K562 (cell line): ENCODE measurements around the gene SLC7A14. TPM values are rescaled to one million over a fixed set of nuclear protein-coding genes. Genes with fewer than 3 reads are reported as not detected.

ENCODE experiments used
- ARHGAP35 ChIP-seq: fragments of 450-650 bp; IDR thresholded peaks from 2 replicates; pipeline ENCODE4 v1.6.1; 2018; ENCODE audit not compliant: partially characterized antibody
- BACH1 ChIP-seq: fragments of 200-800 bp; sonication (Bioruptor generic); IDR thresholded peaks from 2 replicates; pipeline ENCODE4 v1.6.1; 2016; ENCODE audit warnings: missing genetic modification characterization, missing compliant biosample characterization
- BMI1 ChIP-seq: fragments of 150-350 bp; IDR thresholded peaks from 2 replicates; pipeline ENCODE4 v1.6.1; 2014; ENCODE audit warnings: low read length
- CBFB ChIP-seq: sonication (generic); formaldehyde crosslinking; IDR thresholded peaks from 2 replicates; pipeline ENCODE4 v1.4.0; 2020; ENCODE audit warnings: mild to moderate bottlenecking, missing genetic modification reagents
- CHD4 ChIP-seq: fragments of 200-600 bp; sonication (generic); IDR thresholded peaks from 3 replicates; pipeline ENCODE4 v1.6.1; 2012; ENCODE audit warnings: low read depth, mild to moderate bottlenecking, mixed read lengths, low read length, inconsistent platforms; ENCODE audit not compliant: insufficient read depth, insufficient replicate concordance, poor library complexity, severe bottlenecking
- CREB1 ChIP-seq, 2 experiments: sonication (generic) in 1 of 2; formaldehyde crosslinking in 1 of 2; IDR thresholded peaks; 2 replicates each; pipeline versions ENCODE4 v1.6.1 to v1.8.0; 2012 to 2022; ENCODE audit warnings: inconsistent platforms in 1 of 2, mild to moderate bottlenecking in 1 of 2, missing genetic modification reagents in 1 of 2, moderate library complexity in 1 of 2
- FOS ChIP-seq: IDR thresholded peaks from 3 replicates; pipeline ENCODE4 v1.6.1; 2011; ENCODE audit not compliant: insufficient read length; ENCODE audit errors: extremely low read depth
- FOXM1 ChIP-seq, 2 experiments: fragments of 450-650 bp in 1 of 2; sonication (generic) in 1 of 2; formaldehyde crosslinking in 1 of 2; IDR thresholded peaks; 2 replicates each; pipeline versions ENCODE4 v1.6.1 to v1.9.0; 2017 to 2022; ENCODE audit warnings: low read depth in 2 of 2, mild to moderate bottlenecking in 2 of 2, missing genetic modification reagents in 1 of 2, moderate library complexity in 1 of 2
- ILK ChIP-seq: fragments of 450-650 bp; IDR thresholded peaks from 2 replicates; pipeline ENCODE4 v1.6.1; 2016; ENCODE audit warnings: missing genetic modification characterization, low read depth, mild to moderate bottlenecking, missing compliant biosample characterization, moderate library complexity, borderline replicate concordance
- JUNB ChIP-seq: fragments of 450-650 bp; formaldehyde crosslinking; conservative IDR thresholded peaks from 2 replicates; pipeline ENCODE4 v1.4.0; 2020; ENCODE audit warnings: mild to moderate bottlenecking
- MTA3 ChIP-seq: fragments of 450-650 bp; formaldehyde crosslinking; IDR thresholded peaks from 2 replicates; pipeline ENCODE4 v1.6.1; 2017; ENCODE audit warnings: mild to moderate bottlenecking, borderline replicate concordance
- MYBL2 ChIP-seq, 2 experiments: fragments of 450-650 bp in 1 of 2; sonication (generic) in 1 of 2; formaldehyde crosslinking in 1 of 2; IDR thresholded peaks; 2 replicates each; pipeline versions ENCODE4 v1.6.1 to v1.8.1; 2017 to 2022; ENCODE audit warnings: borderline replicate concordance in 1 of 2, inconsistent platforms in 1 of 2, low read depth in 1 of 2, mild to moderate bottlenecking in 1 of 2, missing genetic modification reagents in 1 of 2, moderate library complexity in 1 of 2
- NONO ChIP-seq, 2 experiments: fragments of 200-400 bp in 1 of 2; fragments of 450-650 bp in 1 of 2; formaldehyde crosslinking in 1 of 2; IDR thresholded peaks; 2 replicates each; pipeline ENCODE4 v1.6.1; 2017; ENCODE audit warnings: low read depth in 2 of 2, mild to moderate bottlenecking in 2 of 2, moderate library complexity in 2 of 2, low read length in 1 of 2
- PHF21A ChIP-seq: fragments of 450-650 bp; IDR thresholded peaks from 2 replicates; pipeline ENCODE4 v1.6.1; 2017; ENCODE audit warnings: low read depth, borderline replicate concordance
- SETDB1 ChIP-seq: IDR thresholded peaks from one replicate; pipeline ENCODE4 v1.6.1; 2012; ENCODE audit warnings: low read length, control low read depth, inconsistent platforms
- SMAD2 ChIP-seq: fragments of 150-350 bp; IDR thresholded peaks from 2 replicates; pipeline ENCODE4 v1.6.1; 2014; ENCODE audit warnings: low read depth, mild to moderate bottlenecking, low read length
- SMARCA4 ChIP-seq: fragments of 450-650 bp; IDR thresholded peaks from 2 replicates; pipeline ENCODE4 v1.6.1; 2016
- SMARCC2 ChIP-seq: fragments of 450-650 bp; IDR thresholded peaks from 2 replicates; pipeline ENCODE4 v1.6.1; 2017; ENCODE audit warnings: antibody characterized with exemption, moderate library complexity, mild to moderate bottlenecking, low read depth
- YBX1 ChIP-seq: fragments of 450-650 bp; IDR thresholded peaks from 2 replicates; pipeline ENCODE4 v1.7.1; 2016; ENCODE audit warnings: mild to moderate bottlenecking
- ZNF134 ChIP-seq: fragments of 250-450 bp; sonication (Bioruptor Pico); conservative IDR thresholded peaks from 2 replicates; pipeline ENCODE4 v1.4.0; 2020
- ZNF146 ChIP-seq: IDR thresholded peaks from one replicate; pipeline ENCODE4 v1.6.1; 2018; ENCODE audit warnings: missing compliant biosample characterization; ENCODE audit not compliant: unreplicated experiment
- ZNF311 ChIP-seq: fragments of 250-450 bp; sonication (Bioruptor Pico); IDR thresholded peaks from 2 replicates; pipeline ENCODE4 v1.4.0; 2020; ENCODE audit warnings: mild to moderate bottlenecking, moderate library complexity
- polyA plus RNA-seq, 8 experiments: library from polyadenylated mRNA; depleted of rRNA in 4 of 8; stranded (reverse) in 5 of 8; unstranded in 3 of 8; fragments of >200 nt; fragmentation: Nextera tagmentation in 2 of 8; fragmentation: Illumina TruSeq in 1 of 8; extraction: Ambion mirVana in 2 of 8; extraction: Trizol in 1 of 8; gene quantifications; 2 replicates each; pipeline versions ENCODE4 v1.2.1 to v1.2.3, GENCODE V29; 2011 to 2014; ENCODE audit warnings: inconsistent platforms in 1 of 8, missing spikeins in 1 of 8
- total RNA-seq, 7 experiments: library from RNA; depleted of rRNA in 6 of 7; stranded (reverse); fragments of >200 nt in 6 of 7; fragmentation: Illumina TruSeq in 2 of 7; extraction: Trizol in 2 of 7; gene quantifications; 2 replicates each; pipeline versions ENCODE4 v1.2.1 to v1.2.3, GENCODE V29; 2011 to 2021; ENCODE audit warnings: low replicate concordance in 1 of 7
- TF ChIP-seq, protein P1 (sequence below): fragments of 450-650 bp; IDR thresholded peaks from 2 replicates; pipeline ENCODE4 v1.6.1; 2016; ENCODE audit warnings: missing biosample characterization, missing genetic modification characterization
- TF ChIP-seq, protein P2 (sequence below), 2 experiments: fragments of 250-450 bp in 1 of 2; fragments of 450-650 bp in 1 of 2; sonication (Bioruptor Pico) in 1 of 2; IDR thresholded peaks; 2 replicates each; pipeline versions ENCODE4 v1.6.1 to v1.8.0; 2016 to 2021; ENCODE audit warnings: mild to moderate bottlenecking in 2 of 2, moderate library complexity in 2 of 2, missing compliant biosample characterization in 1 of 2, missing genetic modification characterization in 1 of 2
- TF ChIP-seq, protein P3 (sequence below), 2 experiments: fragments of 450-650 bp in 1 of 2; sonication (generic) in 1 of 2; formaldehyde crosslinking in 1 of 2; IDR thresholded peaks in 1 of 2; conservative IDR thresholded peaks in 1 of 2; 2 replicates each; pipeline versions ENCODE4 v1.6.1 to v1.8.1; 2016 to 2023; ENCODE audit warnings: mild to moderate bottlenecking in 2 of 2, moderate library complexity in 2 of 2, inconsistent platforms in 1 of 2, missing genetic modification reagents in 1 of 2

The SLC7A14 gene
- total and polyA plus RNA-seq, 9 of the 15 experiments (the other 6 are each of a cell fraction or from before 2014, with no cell fraction given) = not detected

DNA sequence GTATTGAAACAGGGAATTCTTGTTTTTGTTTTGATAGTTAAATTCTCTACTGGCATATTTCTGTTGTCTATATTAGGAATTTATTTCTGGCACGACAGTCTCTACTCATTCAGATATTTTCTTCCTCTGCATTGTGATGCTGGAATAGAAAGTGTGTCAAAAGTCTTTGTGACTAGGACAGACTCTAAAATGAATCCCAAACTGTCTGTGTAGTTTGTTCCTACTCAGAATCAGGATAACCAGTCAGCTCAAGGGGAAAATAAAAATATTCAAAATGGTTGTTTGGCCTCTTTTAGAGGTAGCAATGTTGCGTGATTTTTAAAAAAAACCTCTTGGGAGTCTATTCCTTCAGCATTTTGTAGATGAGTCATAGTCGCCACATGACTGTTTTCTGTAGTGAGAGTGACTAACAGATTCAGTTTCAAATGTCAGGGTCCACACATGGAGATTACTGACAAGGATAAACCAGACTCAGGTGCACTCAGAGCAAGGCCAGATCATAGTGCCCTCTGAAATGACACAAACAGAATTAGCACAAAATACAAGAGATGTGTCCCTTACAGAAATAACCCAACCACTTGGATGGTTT lies 13.1 kb downstream of the SLC7A14 start (continued):
- TF ChIP-seq, protein P1, sequence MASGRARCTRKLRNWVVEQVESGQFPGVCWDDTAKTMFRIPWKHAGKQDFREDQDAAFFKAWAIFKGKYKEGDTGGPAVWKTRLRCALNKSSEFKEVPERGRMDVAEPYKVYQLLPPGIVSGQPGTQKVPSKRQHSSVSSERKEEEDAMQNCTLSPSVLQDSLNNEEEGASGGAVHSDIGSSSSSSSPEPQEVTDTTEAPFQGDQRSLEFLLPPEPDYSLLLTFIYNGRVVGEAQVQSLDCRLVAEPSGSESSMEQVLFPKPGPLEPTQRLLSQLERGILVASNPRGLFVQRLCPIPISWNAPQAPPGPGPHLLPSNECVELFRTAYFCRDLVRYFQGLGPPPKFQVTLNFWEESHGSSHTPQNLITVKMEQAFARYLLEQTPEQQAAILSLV (tag) = no peak
- no peak for TF ChIP-seq SMAD2
- TF ChIP-seq JUNB (CRISPR knock-in tag) = peak; percentile 71; the same call in 1 of the 2 replicates
- TF ChIP-seq ZNF311 = no peak
- no peak for TF ChIP-seq CREB1 (IDR thresholded peaks at IDR 0.05)
- no peak for TF ChIP-seq CREB1 (CRISPR knock-in tag; IDR thresholded peaks at IDR 0.05)
- peak; percentile 45; the same call in 1 of the 2 replicates for TF ChIP-seq FOXM1 (IDR thresholded peaks at IDR 0.05; ENCODE audit: low read depth)
- no peak for TF ChIP-seq FOXM1 (CRISPR knock-in tag; IDR thresholded peaks at IDR 0.05; ENCODE audit: low read depth)
- TF ChIP-seq BACH1 = peak; percentile 60; the same call in 1 of the 2 replicates
- 0 out of 2 replicates have a peak, but pooled peaks have one; percentile 21 for TF ChIP-seq MTA3
- peak; percentile 85 for TF ChIP-seq MYBL2 (IDR thresholded peaks at IDR 0.05; ENCODE audit: low read depth)
- no peak for TF ChIP-seq MYBL2 (CRISPR knock-in tag; IDR thresholded peaks at IDR 0.05; ENCODE audit: borderline replicate concordance)
- TF ChIP-seq, protein P2, sequence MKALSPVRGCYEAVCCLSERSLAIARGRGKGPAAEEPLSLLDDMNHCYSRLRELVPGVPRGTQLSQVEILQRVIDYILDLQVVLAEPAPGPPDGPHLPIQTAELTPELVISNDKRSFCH (CRISPR knock-in tag; IDR thresholded peaks at IDR 0.05) = no peak
- TF ChIP-seq, protein P2 (tag; IDR thresholded peaks at IDR 0.05) = no peak; the same call in 1 of the 2 replicates
- TF ChIP-seq ARHGAP35 = no peak
- TF ChIP-seq, protein P3, sequence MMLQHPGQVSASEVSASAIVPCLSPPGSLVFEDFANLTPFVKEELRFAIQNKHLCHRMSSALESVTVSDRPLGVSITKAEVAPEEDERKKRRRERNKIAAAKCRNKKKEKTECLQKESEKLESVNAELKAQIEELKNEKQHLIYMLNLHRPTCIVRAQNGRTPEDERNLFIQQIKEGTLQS (IDR thresholded peaks at IDR 0.05) = peak; percentile 93
- TF ChIP-seq, protein P3 (CRISPR knock-in tag; conservative IDR thresholded peaks at IDR 0.05) = no peak
- TF ChIP-seq NONO (IDR thresholded peaks at IDR 0.05; ENCODE audit: low read depth in 2 of 2, low read length in 1 of 2) = no peak
- TF ChIP-seq PHF21A = no peak
- no peak for TF ChIP-seq SETDB1
- peak; percentile 75 for TF ChIP-seq SMARCA4
- no peak for TF ChIP-seq YBX1
- no peak for TF ChIP-seq ZNF146
- no peak for TF ChIP-seq ZNF134 (CRISPR knock-in tag)
- TF ChIP-seq CBFB (CRISPR knock-in tag) = no peak
- no peak for TF ChIP-seq SMARCC2
- TF ChIP-seq BMI1 = no peak
- no peak for TF ChIP-seq CHD4
- no peak for TF ChIP-seq ILK (tag)
- peak; percentile 45 for TF ChIP-seq FOS
